ENCODE results near the gene GALNT7.

GRCh38 chr4:173243917-173244658 is 75.5 kb downstream of the GALNT7 start:
- TF ChIP-seq, protein P1, sequence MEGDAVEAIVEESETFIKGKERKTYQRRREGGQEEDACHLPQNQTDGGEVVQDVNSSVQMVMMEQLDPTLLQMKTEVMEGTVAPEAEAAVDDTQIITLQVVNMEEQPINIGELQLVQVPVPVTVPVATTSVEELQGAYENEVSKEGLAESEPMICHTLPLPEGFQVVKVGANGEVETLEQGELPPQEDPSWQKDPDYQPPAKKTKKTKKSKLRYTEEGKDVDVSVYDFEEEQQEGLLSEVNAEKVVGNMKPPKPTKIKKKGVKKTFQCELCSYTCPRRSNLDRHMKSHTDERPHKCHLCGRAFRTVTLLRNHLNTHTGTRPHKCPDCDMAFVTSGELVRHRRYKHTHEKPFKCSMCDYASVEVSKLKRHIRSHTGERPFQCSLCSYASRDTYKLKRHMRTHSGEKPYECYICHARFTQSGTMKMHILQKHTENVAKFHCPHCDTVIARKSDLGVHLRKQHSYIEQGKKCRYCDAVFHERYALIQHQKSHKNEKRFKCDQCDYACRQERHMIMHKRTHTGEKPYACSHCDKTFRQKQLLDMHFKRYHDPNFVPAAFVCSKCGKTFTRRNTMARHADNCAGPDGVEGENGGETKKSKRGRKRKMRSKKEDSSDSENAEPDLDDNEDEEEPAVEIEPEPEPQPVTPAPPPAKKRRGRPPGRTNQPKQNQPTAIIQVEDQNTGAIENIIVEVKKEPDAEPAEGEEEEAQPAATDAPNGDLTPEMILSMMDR (IDR thresholded peaks at IDR 0.05): no peak
- TF ChIP-seq POLR2A (IDR thresholded peaks at IDR 0.05): no peak
